Esophagus (tissue), 2 donors: ENCODE results near the gene PXN. TPM values are rescaled to one million over a fixed set of nuclear protein-coding genes. Genes with fewer than 3 reads are reported as not detected.
A peak's percentile ranks its signal among the peaks of the same experiment; 100 is the strongest.
"Not testable (repeated sequence)": the region's sequence is repeated elsewhere in the genome, so short reads cannot be mapped to it uniquely, and the experiment has no call there.

ENCODE experiments used
- H3K27ac ChIP-seq, 2 donors: one replicate each; pipeline ENCODE4 v1.5.1; 2013; ENCODE audit warnings: low read depth in 2 of 2, mild to moderate bottlenecking in 2 of 2, inconsistent platforms in 1 of 2, low read length in 1 of 2, moderate library complexity in 1 of 2
- H3K27me3 ChIP-seq, 2 donors: one replicate each; pipeline ENCODE4 v1.6.1; 2013; ENCODE audit warnings: low read length in 2 of 2, control low read depth in 1 of 2, mild to moderate bottlenecking in 1 of 2; ENCODE audit not compliant: insufficient read depth in 2 of 2, control insufficient read depth in 1 of 2
- H3K36me3 ChIP-seq, 2 donors: one replicate each; pipeline ENCODE4 v1.6.1; 2013; ENCODE audit warnings: low read length in 1 of 2; ENCODE audit not compliant: control insufficient read depth in 2 of 2, insufficient read depth in 2 of 2
- H3K4me1 ChIP-seq, 2 donors: one replicate each; pipeline ENCODE4 v1.6.1; 2013; ENCODE audit warnings: low read length in 1 of 2; ENCODE audit not compliant: control insufficient read depth in 2 of 2, insufficient read depth in 2 of 2
- H3K4me3 ChIP-seq, 2 donors: one replicate each; pipeline ENCODE4 v1.5.1; 2013; ENCODE audit warnings: low read length in 2 of 2, mild to moderate bottlenecking in 2 of 2, low read depth in 1 of 2, moderate library complexity in 1 of 2
- H3K9me3 ChIP-seq, 2 donors: one replicate each; pipeline ENCODE4 v1.6.1; 2013; ENCODE audit warnings: mild to moderate bottlenecking in 2 of 2, low read depth in 1 of 2, low read length in 1 of 2, moderate library complexity in 1 of 2; ENCODE audit not compliant: control insufficient read depth in 2 of 2, insufficient read depth in 1 of 2
- WGBS, 2 donors: extraction: QIAGEN DNeasy Blood & Tissue Kit; methylation state at CpG; one replicate each; pipeline ENCODE4 v1.1.7; 2013; 5-methylcytosine and 5-hydroxymethylcytosine counted together
- polyA plus RNA-seq, 2 donors: library from polyadenylated mRNA; stranded (reverse); fragments of 200-250 nt; gene quantifications; one replicate each; pipeline ENCODE4 v1.2.3, GENCODE V29; 2013
- donor health status: healthy with polysubstance abuse.
- donor health status: Bipolar disorder and iron deficiency.

The PXN gene
- polyA plus RNA-seq, 2 donors, result 17.3 to 32.1 TPM

- H3K27me3 ChIP-seq, result no peaks in the 10 kb centered on the region
- peak overlapping the region; percentile 84 to 98 for H3K27ac ChIP-seq
- 12 to 13% methylated on average over 12 of the region's 12 CpGs for WGBS, 2 donors
- H3K4me1 ChIP-seq, result peaks cover 0 to 3% of the 10 kb centered on the region in 2 donors
- peaks cover 6 to 17% of the 10 kb centered on the region in 2 donors for H3K36me3 ChIP-seq
- peak overlapping the region; percentile 88 to 97 for H3K4me3 ChIP-seq
- H3K9me3 ChIP-seq, result no peaks in the 10 kb centered on the region
Observed at GRCh38 chr12:120199595-120200306, 65.8 kb downstream of the PXN start.

DNA sequence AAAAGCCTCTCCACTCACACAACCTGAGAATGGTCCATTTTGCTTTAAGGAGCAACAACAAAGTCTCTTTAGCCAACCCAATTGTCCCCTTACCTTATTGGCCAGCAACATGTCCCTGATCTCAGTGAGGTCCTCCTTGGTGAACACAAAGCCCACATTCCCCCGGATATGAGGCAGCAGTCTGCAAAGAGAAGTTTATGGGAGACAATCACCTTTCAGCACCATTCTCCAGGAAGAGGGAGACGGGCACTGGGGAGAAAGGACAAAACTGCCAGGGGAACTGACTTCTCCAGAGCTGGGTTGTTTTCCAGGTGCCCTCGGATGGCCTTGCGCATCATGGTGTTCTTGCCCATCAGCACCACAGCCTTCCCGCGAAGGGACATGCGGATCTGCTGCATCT lies 66.5 kb downstream of the PXN start:
- peak overlapping the region; percentile 44 to 63 for H3K27ac ChIP-seq
- H3K9me3 ChIP-seq, result no peaks in the 10 kb centered on the region
- peaks cover 6 to 17% of the 10 kb centered on the region in 2 donors for H3K36me3 ChIP-seq
- peak overlapping the region in 1 of 2 donors; percentile 97 for H3K4me3 ChIP-seq
- peaks cover 0 to 3% of the 10 kb centered on the region in 2 donors for H3K4me1 ChIP-seq
- H3K27me3 ChIP-seq, result no peaks in the 10 kb centered on the region
- 53 to 64% methylated on average over 7 of the region's 7 CpGs for WGBS, 2 donors

- 75% methylated on average over 4 of the region's 4 CpGs for WGBS, 2 donors
- H3K27ac ChIP-seq, result peak overlapping the region in 1 of 2 donors; percentile 3
- no peaks in the 10 kb centered on the region for H3K27me3 ChIP-seq
- no peak overlapping the region for H3K4me3 ChIP-seq
- H3K4me1 ChIP-seq, result peaks cover 3% of the 10 kb centered on the region in 2 donors
- H3K9me3 ChIP-seq, result no peaks in the 10 kb centered on the region
- peaks cover 6 to 17% of the 10 kb centered on the region in 2 donors for H3K36me3 ChIP-seq
Observed at GRCh38 chr12:120197542-120197887, 68.0 kb downstream of the PXN start.

- not testable (repeated sequence) for H3K4me3 ChIP-seq, H3K9me3 ChIP-seq, H3K4me1 ChIP-seq, H3K27me3 ChIP-seq
- 63 to 67% methylated on average over 7 of the region's 7 CpGs for WGBS, 2 donors
- Histone ChIP-seq H3K27ac (peak overlapping the region in 1 of 2 donors; percentile 40), H3K36me3 (peaks cover 6 to 17% of the 10 kb centered on the region in 2 donors)
Observed at GRCh38 chr12:120196817-120197541, 68.6 kb downstream of the PXN start.

DNA sequence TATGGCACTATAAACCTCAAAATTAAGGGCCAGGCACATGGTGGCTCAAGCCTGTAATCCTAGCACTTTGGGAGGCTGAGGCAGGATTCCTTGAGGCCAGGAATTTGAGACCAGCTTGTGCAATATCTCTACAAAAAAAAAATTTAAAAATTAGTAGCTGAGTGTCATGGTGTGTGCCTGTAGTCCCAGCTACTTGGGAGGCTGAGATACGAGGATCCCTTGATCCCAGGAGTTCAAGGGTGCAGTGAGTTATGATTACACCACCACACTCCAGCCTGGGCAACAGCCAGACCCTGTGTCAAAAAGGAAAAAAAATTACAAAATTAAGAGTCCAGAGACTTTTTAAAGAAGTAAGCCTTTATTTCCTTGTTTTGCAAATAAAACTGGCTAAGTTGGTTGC lies 69.2 kb downstream of the PXN start:
- no peak overlapping the region for H3K27ac ChIP-seq
- no peaks in the 10 kb centered on the region for H3K9me3 ChIP-seq
- H3K36me3 ChIP-seq, result peaks cover 6 to 17% of the 10 kb centered on the region in 2 donors
- 55 to 68% methylated on average over 1 of the region's 1 CpG for WGBS, 2 donors
- H3K4me1 ChIP-seq, result peaks cover 3% of the 10 kb centered on the region in 2 donors
- H3K27me3 ChIP-seq, result no peaks in the 10 kb centered on the region
- H3K4me3 ChIP-seq, result no peak overlapping the region

DNA sequence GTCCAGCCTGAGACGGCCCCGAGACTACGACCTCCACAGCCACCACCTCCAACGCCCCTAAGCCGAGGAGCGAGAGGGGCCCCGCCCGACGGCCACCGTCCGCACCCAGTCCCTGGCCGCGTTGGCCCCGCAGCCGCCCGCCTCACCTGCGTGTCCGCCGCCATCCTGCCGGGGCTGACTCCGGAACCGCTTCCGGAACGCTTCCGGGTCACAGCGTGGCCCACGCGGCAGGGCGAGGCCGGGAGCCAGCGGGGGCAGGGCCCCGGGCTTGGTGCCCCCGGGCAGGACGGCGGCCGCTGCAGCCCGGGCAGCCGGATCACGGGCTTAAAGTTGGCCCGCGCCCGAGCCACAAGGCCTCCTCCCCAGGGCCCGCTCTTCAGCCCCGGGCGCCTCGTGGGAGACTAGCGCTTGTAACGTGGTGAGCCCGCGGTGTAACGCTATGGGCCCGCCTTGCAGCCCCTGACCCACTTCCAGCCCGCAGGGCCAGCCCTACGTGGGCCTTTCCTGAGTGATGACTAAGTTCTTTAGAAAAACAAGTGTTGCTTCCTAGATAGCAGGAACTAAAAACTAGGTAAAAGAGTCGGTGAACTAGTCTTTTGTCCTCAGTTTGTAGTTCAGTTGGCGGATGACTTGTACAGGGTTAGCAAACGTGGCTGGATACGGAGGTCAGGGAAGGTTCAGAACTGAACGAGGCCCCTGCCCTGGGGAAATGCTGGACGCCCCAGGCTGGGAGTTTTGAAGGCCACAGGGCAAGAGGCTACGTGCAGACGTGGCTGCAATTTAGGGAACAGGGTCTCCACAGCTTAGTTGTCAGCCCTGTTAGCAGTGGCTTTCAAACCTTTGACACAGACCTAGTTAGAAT lies 70.8 kb downstream of the PXN start, which contains the start of gene GCN1:
Gene GCN1 (minus strand): TSS at position 182 of the 862 bp plus-strand sequence. CDS start 18 bp downstream, at position 164.
- Histone ChIP-seq H3K27ac (peak within 1 kb of the TSS; percentile 85 to 98), H3K36me3 (peaks cover 6 to 17% of the 10 kb centered on the region in 2 donors), H3K9me3 (no peaks in the 10 kb centered on the region), H3K4me3 (peak within 1 kb of the TSS; percentile 64 to 88), H3K4me1 (peaks cover 3% of the 10 kb centered on the region in 2 donors), H3K27me3 (no peaks in the 10 kb centered on the region)
- WGBS, 2 donors, result 2% methylated on average over 55 to 62 of the region's 62 CpGs

DNA sequence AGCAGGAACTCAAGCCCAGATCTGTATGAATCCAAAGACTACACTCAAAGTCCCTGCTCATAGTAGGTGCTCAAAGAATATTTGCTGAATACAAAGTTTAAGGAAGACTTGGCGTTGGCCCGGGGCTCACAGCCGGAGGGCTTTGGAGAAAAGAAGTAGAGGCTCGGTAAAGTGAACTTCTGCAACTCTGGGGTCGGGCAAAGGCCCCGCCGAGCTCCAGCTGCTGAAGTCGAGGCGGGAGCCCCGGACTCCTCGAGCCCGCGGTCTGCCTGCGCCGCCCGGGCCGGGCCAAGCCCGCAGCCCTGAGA lies 71.3 kb downstream of the PXN start:
- no peaks in the 10 kb centered on the region for H3K9me3 ChIP-seq
- peak overlapping the region; percentile 64 to 88 for H3K4me3 ChIP-seq
- peaks cover 6 to 15% of the 10 kb centered on the region in 2 donors for H3K36me3 ChIP-seq
- H3K4me1 ChIP-seq, result peaks cover 2 to 3% of the 10 kb centered on the region in 2 donors
- WGBS, 2 donors, result 0 to 1% methylated on average over 12 to 18 of the region's 18 CpGs
- no peaks in the 10 kb centered on the region for H3K27me3 ChIP-seq
- peak overlapping the region; percentile 85 to 98 for H3K27ac ChIP-seq

DNA sequence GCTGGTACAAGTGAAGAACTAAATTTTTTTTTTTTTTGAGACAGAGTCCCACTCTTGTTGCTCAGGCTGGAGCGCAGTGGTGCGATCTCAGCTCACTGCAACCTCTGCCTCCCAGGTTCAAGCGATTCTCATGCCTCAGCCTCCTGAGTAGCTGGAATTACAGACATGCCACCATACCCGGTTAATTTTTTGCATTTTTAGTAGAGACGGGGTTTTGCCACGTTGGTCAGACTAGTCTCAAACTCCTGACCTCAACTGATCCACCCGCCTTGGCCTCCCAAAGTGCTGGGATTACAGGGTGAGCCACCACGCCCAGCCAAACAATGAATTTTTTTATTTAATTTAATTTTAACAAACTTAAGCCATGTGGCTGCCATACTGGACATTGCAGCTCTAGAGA lies 72.2 kb downstream of the PXN start:
- not testable (repeated sequence) for H3K27ac ChIP-seq, H3K36me3 ChIP-seq, H3K27me3 ChIP-seq, H3K9me3 ChIP-seq, H3K4me1 ChIP-seq
- WGBS, 2 donors, result 75% methylated on average over 8 of the region's 8 CpGs
- H3K4me3 ChIP-seq, result peak overlapping the region in 1 of 2 donors; percentile 64

DNA sequence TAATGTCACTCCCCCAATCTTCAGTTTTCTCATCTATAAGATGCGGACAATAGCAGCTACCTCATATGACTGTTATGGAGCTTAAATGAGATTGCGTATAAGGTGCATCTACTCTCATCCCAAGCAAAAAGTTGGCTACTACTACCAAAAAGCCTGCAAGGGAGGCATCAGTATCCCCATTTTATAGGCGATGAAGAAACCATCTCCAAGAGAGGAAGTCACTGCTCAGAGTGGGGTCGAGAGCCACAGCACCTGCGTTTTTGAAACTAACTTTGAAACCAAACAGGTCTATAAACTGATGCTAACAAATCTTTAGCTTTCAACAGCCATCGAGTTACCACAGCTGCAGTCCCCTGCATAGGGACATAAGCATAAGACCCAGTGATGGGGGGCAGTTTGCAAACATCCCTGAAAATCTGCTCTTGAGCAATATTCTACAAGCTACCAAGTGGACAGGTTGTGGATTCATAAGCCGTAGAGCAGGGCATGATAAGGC lies 74.5 kb downstream of the PXN start:
- WGBS, 2 donors, result 78 to 87% methylated on average over 7 of the region's 7 CpGs
- Histone ChIP-seq H3K4me3 (no peak overlapping the region), H3K36me3 (peaks cover 0 to 10% of the 10 kb centered on the region in 2 donors), H3K9me3 (no peaks in the 10 kb centered on the region), H3K27me3 (no peaks in the 10 kb centered on the region), H3K27ac (no peak overlapping the region), H3K4me1 (peaks cover 0 to 3% of the 10 kb centered on the region in 2 donors)
